IPS-11a (cell line): ENCODE measurements around the gene FARP1.

Experiments used
- H3K4me3 ChIP-seq: one replicate; pipeline ENCODE4 v1.5.1; 2013; ENCODE audit warnings: low read depth, low read length, control low read depth

The FARP1 gene

GRCh38 chr13:98275681-98276171 lies 132.8 kb downstream of the FARP1 start:
- H3K4me3 ChIP-seq: no peak overlapping the region

GRCh38 chr13:98276486-98276885 lies 133.6 kb downstream of the FARP1 start:
- H3K4me3 ChIP-seq: no peak overlapping the region

GRCh38 chr13:98278068-98278724 lies 135.3 kb downstream of the FARP1 start:
- no peak overlapping the region for H3K4me3 ChIP-seq

GRCh38 chr13:98279473-98280175 lies 136.7 kb downstream of the FARP1 start:
- no peak overlapping the region for H3K4me3 ChIP-seq

GRCh38 chr13:98280176-98280510 lies 137.2 kb downstream of the FARP1 start:
- no peak overlapping the region for H3K4me3 ChIP-seq

GRCh38 chr13:98284679-98285078 lies 141.8 kb downstream of the FARP1 start:
- H3K4me3 ChIP-seq: no peak overlapping the region

GRCh38 chr13:98285317-98285716 lies 142.4 kb downstream of the FARP1 start:
- no peak overlapping the region for H3K4me3 ChIP-seq

GRCh38 chr13:98285852-98286594 lies 143.1 kb downstream of the FARP1 start:
- no peak overlapping the region for H3K4me3 ChIP-seq

GRCh38 chr13:98286799-98287198 lies 143.9 kb downstream of the FARP1 start:
- H3K4me3 ChIP-seq: no peak overlapping the region

GRCh38 chr13:98288211-98288610 lies 145.3 kb downstream of the FARP1 start:
- H3K4me3 ChIP-seq: no peak overlapping the region

GRCh38 chr13:98289339-98289945 lies 146.5 kb downstream of the FARP1 start:
- H3K4me3 ChIP-seq: no peak overlapping the region

- no peak overlapping the region for H3K4me3 ChIP-seq
Measured at GRCh38 chr13:98290261-98290660, 147.4 kb downstream of the FARP1 start.

- H3K4me3 ChIP-seq: no peak overlapping the region
Measured at GRCh38 chr13:98291658-98292057, 148.8 kb downstream of the FARP1 start.

- H3K4me3 ChIP-seq: no peak overlapping the region
Measured at GRCh38 chr13:98293103-98293502, 150.2 kb downstream of the FARP1 start.

- no peak overlapping the region for H3K4me3 ChIP-seq
Measured at GRCh38 chr13:98293570-98294142, 150.8 kb downstream of the FARP1 start.

- no peak overlapping the region for H3K4me3 ChIP-seq
Measured at GRCh38 chr13:98295371-98295770, 152.5 kb downstream of the FARP1 start.

- no peak overlapping the region for H3K4me3 ChIP-seq
Measured at GRCh38 chr13:98297051-98297450, 154.2 kb downstream of the FARP1 start.

- H3K4me3 ChIP-seq: no peak overlapping the region
Measured at GRCh38 chr13:98297745-98298144, 154.9 kb downstream of the FARP1 start.

- no peak overlapping the region for H3K4me3 ChIP-seq
Measured at GRCh38 chr13:98298599-98298998, 155.7 kb downstream of the FARP1 start.

- H3K4me3 ChIP-seq: no peak overlapping the region
Measured at GRCh38 chr13:98299235-98299965, 156.5 kb downstream of the FARP1 start.
